GM19438 (cell line): ENCODE results near the gene TFAP2A.

Experiments
- ATAC-seq: cut with Tn5 transposase; IDR thresholded peaks from one replicate; pipeline ENCODE4 v1.9.1; 2021; ENCODE audit warnings: low read depth; ENCODE audit not compliant: unreplicated experiment

The TFAP2A gene

GRCh38 chr6:10413850-10414738 lies 780 bp downstream of the TFAP2A start:
- ATAC-seq: no peak

GRCh38 chr6:10413262-10413849 lies 1.5 kb downstream of the TFAP2A start:
- ATAC-seq: no peak

GRCh38 chr6:10412461-10413261 lies 2.2 kb downstream of the TFAP2A start:
- ATAC-seq: peak; percentile 27

GRCh38 chr6:10411971-10412460 lies 2.9 kb downstream of the TFAP2A start:
- ATAC-seq: peak; percentile 49

- ATAC-seq: no peak
Measured at GRCh38 chr6:10411131-10411970, 3.5 kb downstream of the TFAP2A start.

- no peak for ATAC-seq
Measured at GRCh38 chr6:10410207-10411050, 4.4 kb downstream of the TFAP2A start.

GRCh38 chr6:10409731-10410206 lies 5.1 kb downstream of the TFAP2A start:
- no peak for ATAC-seq

GRCh38 chr6:10409233-10409721 lies 5.6 kb downstream of the TFAP2A start:
- ATAC-seq: no peak

- no peak for ATAC-seq
Measured at GRCh38 chr6:10408457-10408856, 6.4 kb downstream of the TFAP2A start.

GRCh38 chr6:10407674-10408054 lies 7.2 kb downstream of the TFAP2A start:
- no peak for ATAC-seq

GRCh38 chr6:10407018-10407673 lies 7.7 kb downstream of the TFAP2A start:
- no peak for ATAC-seq

GRCh38 chr6:10406556-10406955 lies 8.3 kb downstream of the TFAP2A start:
- ATAC-seq: no peak

GRCh38 chr6:10405513-10405900 lies 9.4 kb downstream of the TFAP2A start:
- no peak for ATAC-seq

GRCh38 chr6:10404799-10405512 lies 9.9 kb downstream of the TFAP2A start:
- no peak for ATAC-seq

GRCh38 chr6:10404107-10404798 lies 10.6 kb downstream of the TFAP2A start:
- peak; percentile 94 for ATAC-seq

GRCh38 chr6:10403385-10404106 lies 11.3 kb downstream of the TFAP2A start:
- ATAC-seq: peak; percentile 30
